B cell (primary cell): ENCODE measurements around the gene ESPL1. TPM values are rescaled to one million over a fixed set of nuclear protein-coding genes. Genes with fewer than 3 reads are reported as not detected.

Experiments used
- ATAC-seq: fragments of 200-7000 bp; cut with Tn5 transposase; one replicate; pipeline ENCODE4 v1.10.0; 2021; ENCODE audit warnings: low read depth, mild to moderate bottlenecking, moderate number of reproducible peaks, moderate library complexity
- CTCF ChIA-PET: fragments of 350-600 bp; sonication (Branson Sonifier 250); formaldehyde crosslinking; loops from one replicate; lab custom pipeline; 2021; ENCODE audit warnings: antibody characterized with exemption, inconsistent platforms; lab: Charles Lee
- POLR2A ChIA-PET: fragments of 350-600 bp; sonication (Branson Sonifier 250); formaldehyde crosslinking; loops from one replicate; lab custom pipeline; 2021; ENCODE audit warnings: antibody characterized with exemption; lab: Charles Lee
- DNase-seq: peaks from one replicate; pipeline ENCODE4 v3.0.0; 2013
- H2AFZ ChIP-seq: 2 replicates; pipeline ENCODE4 v1.6.1; 2012; ENCODE audit warnings: mild to moderate bottlenecking, low read depth, low read length; ENCODE audit not compliant: insufficient read depth, poor library complexity, severe bottlenecking
- H3K27ac ChIP-seq, 2 donors: 1 replicate in 1 of 2; 2 replicates in 1 of 2; pipeline ENCODE4 v1.5.1; 2012 to 2013; ENCODE audit warnings: low read length in 2 of 2, mild to moderate bottlenecking in 2 of 2, moderate library complexity in 1 of 2
- H3K27me3 ChIP-seq, 4 experiments: fragments of 200-600 bp in 1 of 4; sonication (generic) in 1 of 4; replicated peaks in 1 of 4; 1 replicate in 2 of 4; 2 replicates in 2 of 4; pipeline versions ENCODE4 v1.6.1 to v1.7.0; 2013 to 2016; ENCODE audit warnings: low read length in 3 of 4, mild to moderate bottlenecking in 2 of 4, mixed read lengths in 1 of 4, moderate library complexity in 1 of 4; ENCODE audit not compliant: insufficient read depth in 4 of 4, control insufficient read depth in 3 of 4; ENCODE audit errors: control extremely low read depth in 1 of 4
- H3K36me3 ChIP-seq, 2 experiments: replicated peaks in 1 of 2; 1 replicate in 1 of 2; 2 replicates in 1 of 2; pipeline versions ENCODE4 v1.6.1 to v1.7.1; 2013; ENCODE audit warnings: low read length in 1 of 2; ENCODE audit not compliant: insufficient read depth in 2 of 2, control insufficient read depth in 1 of 2; ENCODE audit errors: control extremely low read depth in 1 of 2, extremely low read depth in 1 of 2
- H3K4me1 ChIP-seq, 2 donors: fragments of 200-600 bp in 1 of 2; sonication (generic) in 1 of 2; 1 replicate in 1 of 2; 2 replicates in 1 of 2; pipeline versions ENCODE4 v1.5.1 to v1.6.1; 2013 to 2017; ENCODE audit warnings: low read length in 2 of 2; ENCODE audit not compliant: control insufficient read depth in 2 of 2, insufficient read depth in 2 of 2
- H3K4me2 ChIP-seq: replicated peaks from 2 replicates; pipeline ENCODE3; 2012; ENCODE audit warnings: mild to moderate bottlenecking, low read depth, low read length; ENCODE audit not compliant: poor library complexity, severe bottlenecking
- H3K4me3 ChIP-seq, 5 experiments: fragments of 200-600 bp in 1 of 5; sonication (generic) in 1 of 5; 1 replicate in 3 of 5; 2 replicates in 2 of 5; pipeline versions ENCODE4 v1.5.1 to v1.7.0; 2011 to 2016; ENCODE audit warnings: low read length in 4 of 5, mild to moderate bottlenecking in 4 of 5, low read depth in 2 of 5, control low read depth in 1 of 5, moderate library complexity in 1 of 5; ENCODE audit not compliant: insufficient read depth in 1 of 5; ENCODE audit errors: control extremely low read depth in 1 of 5, extremely low read depth in 1 of 5
- H3K79me2 ChIP-seq: fragments of 200-600 bp; sonication (generic); one replicate; pipeline ENCODE4 v1.6.0; 2016; ENCODE audit warnings: low read length; ENCODE audit not compliant: control insufficient read depth, insufficient read depth
- H3K9ac ChIP-seq: fragments of 200-600 bp; sonication (generic); 2 replicates; pipeline ENCODE4 v1.6.1; 2017; ENCODE audit warnings: mild to moderate bottlenecking, low read length, moderate library complexity
- H3K9me3 ChIP-seq, 3 donors: one replicate each; pipeline versions ENCODE4 v1.6.1 to v1.7.1; 2013; ENCODE audit warnings: low read length in 2 of 3; ENCODE audit not compliant: control insufficient read depth in 2 of 3, insufficient read depth in 1 of 3; ENCODE audit errors: control extremely low read depth in 1 of 3
- H4K20me1 ChIP-seq: 2 replicates; pipeline ENCODE4 v1.6.0; 2012; ENCODE audit warnings: mild to moderate bottlenecking, low read length; ENCODE audit not compliant: insufficient read depth, control insufficient read depth, poor library complexity, severe bottlenecking
- H3K27ac Mint-ChIP-seq: one replicate; pipeline ENCODE4 v1.8.0; 2021; ENCODE audit warnings: mixed read lengths
- H3K27me3 Mint-ChIP-seq: one replicate; pipeline ENCODE4 v1.8.0; 2021; ENCODE audit warnings: mixed read lengths
- H3K4me1 Mint-ChIP-seq: one replicate; pipeline ENCODE4 v1.8.0; 2021; ENCODE audit warnings: mixed read lengths
- H3K4me3 Mint-ChIP-seq: one replicate; pipeline ENCODE4 v1.8.0; 2021; ENCODE audit warnings: mixed read lengths
- H3K9me3 Mint-ChIP-seq: one replicate; pipeline ENCODE4 v1.8.0; 2022; ENCODE audit warnings: mixed read lengths; ENCODE audit not compliant: insufficient read depth
- EZH2 ChIP-seq: IDR thresholded peaks from 2 replicates; pipeline ENCODE4 v1.6.1; 2012; ENCODE audit warnings: borderline replicate concordance, low read depth, mild to moderate bottlenecking, moderate library complexity, low read length; ENCODE audit not compliant: insufficient read depth, poor library complexity, severe bottlenecking
- WGBS: methylation state at CpG from one replicate; pipeline ENCODE4 v1.1.5; 2013; ENCODE audit warnings: missing lambda C conversion rate; ENCODE audit not compliant: insufficient coverage; 5-methylcytosine and 5-hydroxymethylcytosine counted together
- intact Hi-C: fragments of 100-400 bp; cut with micrococcal nuclease; formaldehyde crosslinking; loops from one replicate; pipeline ENCODE4 v1.10.0; 2022
- polyA plus RNA-seq: library from polyadenylated mRNA; depleted of rRNA; stranded (reverse); fragments of >200 nt; gene quantifications from 2 replicates; pipeline ENCODE4 v1.2.3, GENCODE V29; 2012
- total RNA-seq, 2 donors: library from RNA; stranded (reverse); fragments of 120-200 nt in 1 of 2; gene quantifications; 1 replicate in 1 of 2; 2 replicates in 1 of 2; pipeline versions ENCODE4 v1.2.3 to v1.2.4, GENCODE V29; 2013 to 2022
- TF ChIP-seq, protein P1 (sequence below): fragments of 200-600 bp; IDR thresholded peaks from one replicate; pipeline ENCODE4 v1.8.0; 2022; ENCODE audit warnings: antibody characterized with exemption, mild to moderate bottlenecking

The ESPL1 gene
- total and polyA plus RNA-seq, 2 donors (not counting 1 experiment from before 2014, with no cell fraction given): 0.88 to 2.4 TPM

DNA sequence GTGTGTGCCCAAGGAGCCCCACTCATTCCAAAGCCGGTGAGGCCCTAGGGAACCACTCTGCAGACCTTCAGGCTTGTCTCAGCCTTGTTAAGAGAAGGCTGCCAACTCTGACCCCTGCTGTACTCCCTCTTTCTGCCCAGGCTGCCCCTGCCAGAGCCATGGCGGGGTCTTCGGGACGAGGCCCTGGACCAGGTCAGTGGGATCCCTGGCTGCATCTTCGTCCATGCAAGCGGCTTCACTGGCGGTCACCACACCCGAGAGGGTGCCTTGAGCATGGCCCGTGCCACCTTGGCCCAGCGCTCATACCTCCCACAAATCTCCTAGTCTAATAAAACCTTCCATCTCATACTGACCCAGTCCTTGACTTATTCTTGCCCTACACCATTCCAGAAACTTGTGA lies 38.7 kb downstream of the ESPL1 start:
- intact Hi-C loops: no loop called here
- Histone ChIP-seq H3K9me3 (no peaks in the 10 kb centered on the region), H3K9ac (no peak overlapping the region), H2AFZ (no peak overlapping the region), H3K4me2 (no peak overlapping the region), H4K20me1 (peaks cover 11% of the 10 kb centered on the region), H3K27me3 (no peaks in the 10 kb centered on the region), H3K27ac (no peak overlapping the region), H3K4me3 (no peak overlapping the region), H3K79me2 (peaks cover 32% of the 10 kb centered on the region), H3K36me3 (peaks cover 0 to 68% of the 10 kb centered on the region in 2 experiments), H3K4me1 (no peaks in the 10 kb centered on the region)
- no peak overlapping the region for H3K27ac Mint-ChIP-seq
- no peak overlapping the region for H3K4me3 Mint-ChIP-seq
- CTCF ChIA-PET: no interaction called here
- POLR2A ChIA-PET: no interaction called here
- DNase-seq (no peak), ATAC-seq (no peak)
- WGBS: 94% methylated on average over 10 of the region's 10 CpGs
- peaks cover 10% of the 10 kb centered on the region for H3K4me1 Mint-ChIP-seq
- no peaks in the 10 kb centered on the region for H3K9me3 Mint-ChIP-seq
- no peaks in the 10 kb centered on the region for H3K27me3 Mint-ChIP-seq
- TF ChIP-seq, protein P1, sequence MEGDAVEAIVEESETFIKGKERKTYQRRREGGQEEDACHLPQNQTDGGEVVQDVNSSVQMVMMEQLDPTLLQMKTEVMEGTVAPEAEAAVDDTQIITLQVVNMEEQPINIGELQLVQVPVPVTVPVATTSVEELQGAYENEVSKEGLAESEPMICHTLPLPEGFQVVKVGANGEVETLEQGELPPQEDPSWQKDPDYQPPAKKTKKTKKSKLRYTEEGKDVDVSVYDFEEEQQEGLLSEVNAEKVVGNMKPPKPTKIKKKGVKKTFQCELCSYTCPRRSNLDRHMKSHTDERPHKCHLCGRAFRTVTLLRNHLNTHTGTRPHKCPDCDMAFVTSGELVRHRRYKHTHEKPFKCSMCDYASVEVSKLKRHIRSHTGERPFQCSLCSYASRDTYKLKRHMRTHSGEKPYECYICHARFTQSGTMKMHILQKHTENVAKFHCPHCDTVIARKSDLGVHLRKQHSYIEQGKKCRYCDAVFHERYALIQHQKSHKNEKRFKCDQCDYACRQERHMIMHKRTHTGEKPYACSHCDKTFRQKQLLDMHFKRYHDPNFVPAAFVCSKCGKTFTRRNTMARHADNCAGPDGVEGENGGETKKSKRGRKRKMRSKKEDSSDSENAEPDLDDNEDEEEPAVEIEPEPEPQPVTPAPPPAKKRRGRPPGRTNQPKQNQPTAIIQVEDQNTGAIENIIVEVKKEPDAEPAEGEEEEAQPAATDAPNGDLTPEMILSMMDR: no peak
- no peak for TF ChIP-seq EZH2

DNA sequence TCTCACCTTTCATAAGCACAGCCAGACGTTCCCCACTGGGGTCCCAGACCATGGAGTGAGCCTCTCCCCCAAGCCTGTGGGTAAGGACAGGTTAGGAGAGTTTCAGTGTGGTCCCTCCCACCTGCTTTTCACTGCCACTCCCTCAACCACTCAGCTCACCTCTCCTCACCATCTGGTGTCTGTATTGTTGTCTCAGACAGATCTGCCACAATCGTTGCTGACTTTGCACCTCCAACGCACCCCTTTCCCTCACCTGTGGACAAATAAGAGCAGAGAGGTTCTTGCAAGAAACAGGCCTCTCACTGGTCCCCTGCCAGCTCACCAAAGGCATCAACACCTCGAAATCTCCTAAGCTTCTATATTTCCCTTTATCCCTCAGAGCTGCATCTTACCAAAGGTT lies 40.2 kb downstream of the ESPL1 start:
- H3K27me3 Mint-ChIP-seq: no peaks in the 10 kb centered on the region
- intact Hi-C loops: no loop called here
- no peak for DNase-seq
- Histone ChIP-seq H3K4me1 (no peaks in the 10 kb centered on the region), H3K9me3 (no peaks in the 10 kb centered on the region), H3K79me2 (peaks cover 19% of the 10 kb centered on the region), H3K9ac (no peak overlapping the region), H2AFZ (no peak overlapping the region), H3K36me3 (peaks cover 0 to 55% of the 10 kb centered on the region in 2 experiments), H3K27me3 (no peaks in the 10 kb centered on the region), H4K20me1 (peaks cover 2% of the 10 kb centered on the region), H3K27ac (no peak overlapping the region), H3K4me2 (no peak overlapping the region), H3K4me3 (no peak overlapping the region)
- CTCF ChIA-PET: interaction anchor here (0.6 to 1.0 kb wide), 3 partner anchors 12 to 95 kb away, joined by 3 read pairs; no protein-coding TSS in a partner anchor
- POLR2A ChIA-PET: interaction anchor here (1.1 kb wide), 1 partner anchor 13 kb away, joined by 3 read pairs; the partner anchor contains the start of gene AAAS
- no peaks in the 10 kb centered on the region for H3K9me3 Mint-ChIP-seq
- ATAC-seq: no peak
- no peak overlapping the region for H3K4me3 Mint-ChIP-seq
- TF ChIP-seq, protein P1: no peak
- TF ChIP-seq EZH2: no peak
- peaks cover 1% of the 10 kb centered on the region for H3K4me1 Mint-ChIP-seq
- WGBS: 90% methylated on average over 3 of the region's 4 CpGs
- no peak overlapping the region for H3K27ac Mint-ChIP-seq
